HEK293T (cell line): ENCODE results near the gene TMPRSS6.

Experiments used
- ARNT ChIP-seq: fragments of 450-650 bp; IDR thresholded peaks from 2 replicates; pipeline ENCODE4 v1.6.1; 2017; ENCODE audit warnings: mild to moderate bottlenecking
- FOXA1 ChIP-seq: fragments of 450-650 bp; IDR thresholded peaks from 2 replicates; pipeline ENCODE4 v1.6.1; 2016; ENCODE audit warnings: mild to moderate bottlenecking
- FOXK2 ChIP-seq: fragments of 450-650 bp; IDR thresholded peaks from 2 replicates; pipeline ENCODE4 v1.6.1; 2016; ENCODE audit warnings: mild to moderate bottlenecking
- FOXM1 ChIP-seq: fragments of 450-650 bp; IDR thresholded peaks from 2 replicates; pipeline ENCODE4 v1.6.1; 2017; ENCODE audit warnings: mild to moderate bottlenecking, borderline replicate concordance
- HDGF ChIP-seq: fragments of 450-650 bp; IDR thresholded peaks from 2 replicates; pipeline ENCODE4 v1.6.1; 2017; ENCODE audit warnings: antibody characterized with exemption, borderline replicate concordance
- SP1 ChIP-seq: fragments of 450-650 bp; IDR thresholded peaks from 2 replicates; pipeline ENCODE4 v1.6.1; 2017

DNA sequence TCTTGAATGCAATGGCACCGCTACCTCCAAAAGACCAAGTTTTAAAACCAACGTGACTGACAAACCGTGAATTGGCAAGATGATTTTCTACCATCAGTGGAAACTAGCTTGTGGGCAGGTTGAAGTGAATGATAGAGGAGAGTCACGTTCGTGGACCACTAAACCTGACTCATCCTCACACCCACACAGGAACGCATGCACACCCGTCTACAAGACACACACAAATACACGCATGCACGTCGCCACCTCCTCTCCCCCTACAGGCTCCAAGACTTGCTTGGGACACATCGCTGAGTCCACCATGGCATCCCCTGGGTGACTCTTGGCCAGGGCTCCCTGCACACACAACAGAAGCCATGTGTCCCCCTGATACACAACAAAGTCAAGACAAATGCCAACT lies 14.4 kb downstream of the TMPRSS6 start:
- no peak for TF ChIP-seq SP1
- no peak for TF ChIP-seq ARNT
- no peak for TF ChIP-seq FOXM1
- TF ChIP-seq FOXK2: no peak
- TF ChIP-seq HDGF: no peak
- TF ChIP-seq FOXA1: no peak
